Stimulated activated CD8-positive, alpha-beta memory T cell treated with anti-CD3 and anti-CD28 coated beads, Interleukin-12 subunit alpha, Interleukin-12 subunit beta, amount 100 ng/mL, for 24 hours (primary cell): ENCODE data around the gene PCDHAC1.
"Not testable (repeated sequence)": the region's sequence is repeated elsewhere in the genome, so short reads cannot be mapped to it uniquely, and the experiment has no call there.

Experiments
- DNase-seq: peaks from one replicate; pipeline ENCODE4 v3.0.0-alpha.2; 2020; ENCODE audit errors: extremely low read depth

Gene PCDHAC1, protein sequence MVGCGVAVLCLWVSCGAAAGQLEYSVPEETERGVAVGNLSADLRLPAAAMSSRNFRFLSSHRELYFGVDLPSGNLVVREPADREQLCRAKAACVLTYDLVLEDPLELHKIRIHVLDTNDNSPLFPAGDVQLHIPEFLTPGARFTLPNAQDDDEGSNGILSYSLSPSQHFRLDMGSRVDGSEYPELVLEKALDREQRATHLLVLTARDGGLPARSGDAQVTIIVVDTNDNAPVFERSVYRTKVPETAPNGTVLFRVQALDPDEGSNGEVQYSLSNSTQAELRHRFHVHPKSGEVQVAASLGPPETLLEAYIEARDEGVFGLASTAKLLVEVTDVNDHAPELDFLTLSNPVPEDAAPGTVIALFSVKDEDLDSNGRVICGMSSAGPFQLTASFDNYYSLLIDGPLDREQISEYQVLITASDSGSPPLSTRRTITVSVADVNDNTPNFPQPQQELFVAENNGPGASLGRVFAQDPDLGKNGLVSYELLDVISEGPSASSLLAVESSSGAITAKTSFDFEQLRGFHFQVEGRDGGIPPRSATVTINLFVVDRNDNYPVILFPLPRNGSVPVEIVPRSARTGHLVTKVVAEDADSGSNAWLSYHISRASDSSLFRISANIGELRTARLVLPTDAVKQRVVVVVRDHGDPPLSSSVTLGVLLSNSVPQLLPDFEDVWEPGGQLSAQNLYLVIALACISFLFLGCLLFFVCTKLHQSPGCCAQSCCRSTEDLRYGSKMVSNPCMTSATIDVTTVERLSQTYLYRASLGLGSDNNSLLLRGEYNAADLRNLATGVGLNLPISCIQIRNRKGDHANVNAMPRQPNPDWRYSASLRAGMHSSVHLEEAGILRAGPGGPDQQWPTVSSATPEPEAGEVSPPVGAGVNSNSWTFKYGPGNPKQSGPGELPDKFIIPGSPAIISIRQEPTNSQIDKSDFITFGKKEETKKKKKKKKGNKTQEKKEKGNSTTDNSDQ

DNA sequence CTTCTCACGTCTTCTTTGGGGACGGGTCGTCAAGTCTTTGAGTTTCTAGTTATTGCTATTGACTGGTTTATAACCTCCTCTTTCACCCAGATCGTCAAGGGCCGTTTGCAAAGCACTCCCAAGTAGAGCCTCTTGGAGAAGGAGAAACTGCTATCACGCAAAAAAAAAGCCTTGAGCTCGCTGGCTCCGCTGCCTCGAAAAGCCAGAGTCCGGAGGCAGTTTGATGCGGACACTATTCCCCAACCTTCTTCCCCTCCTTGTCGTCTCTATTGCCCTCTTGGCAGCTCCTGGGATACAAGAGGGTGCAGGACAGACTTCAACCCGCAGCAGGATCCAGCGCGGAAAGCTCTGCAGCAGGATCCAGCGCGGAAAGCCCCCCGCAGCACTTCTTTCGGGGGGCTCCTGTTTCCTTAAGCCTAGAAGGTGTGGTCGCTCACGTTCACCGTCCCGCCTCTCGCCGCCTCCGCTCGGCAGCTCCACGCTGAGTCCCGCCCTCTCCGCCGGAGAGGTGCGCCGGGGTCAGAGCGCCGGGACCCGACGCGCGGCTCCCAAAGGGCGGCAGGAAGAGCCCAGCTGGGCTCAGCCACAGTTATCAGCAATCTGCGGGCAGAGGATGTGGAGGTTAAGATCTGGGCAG is at the start of gene PCDHAC1:
TSS of gene PCDHAC1 (plus strand) at position 494 of the 637 bp plus-strand sequence. CDS start 594 bp downstream, outside the sequence.
- no peak for DNase-seq

DNA sequence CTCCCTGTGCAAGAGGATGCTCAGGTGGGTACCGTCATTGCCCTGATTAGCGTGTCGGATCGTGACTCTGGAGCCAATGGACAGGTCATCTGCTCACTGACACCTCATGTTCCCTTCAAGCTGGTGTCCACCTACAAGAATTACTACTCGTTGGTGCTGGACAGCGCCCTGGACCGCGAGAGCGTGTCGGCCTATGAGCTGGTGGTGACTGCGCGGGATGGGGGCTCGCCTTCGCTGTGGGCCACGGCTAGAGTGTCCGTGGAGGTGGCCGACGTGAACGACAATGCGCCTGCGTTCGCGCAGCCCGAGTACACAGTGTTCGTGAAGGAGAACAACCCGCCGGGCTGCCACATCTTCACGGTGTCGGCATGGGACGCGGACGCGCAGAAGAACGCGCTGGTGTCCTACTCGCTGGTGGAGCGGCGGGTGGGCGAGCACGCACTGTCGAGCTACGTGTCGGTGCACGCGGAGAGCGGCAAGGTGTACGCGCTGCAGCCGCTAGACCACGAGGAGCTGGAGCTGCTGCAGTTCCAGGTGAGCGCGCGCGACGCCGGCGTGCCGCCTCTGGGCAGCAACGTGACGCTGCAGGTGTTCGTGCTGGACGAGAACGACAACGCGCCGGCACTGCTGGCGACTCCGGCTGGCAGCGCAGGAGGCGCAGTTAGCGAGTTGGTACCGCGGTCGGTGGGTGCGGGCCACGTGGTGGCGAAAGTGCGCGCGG is 49.4 kb upstream of the PCDHAC1 start:
- DNase-seq = not testable (repeated sequence)

DNA sequence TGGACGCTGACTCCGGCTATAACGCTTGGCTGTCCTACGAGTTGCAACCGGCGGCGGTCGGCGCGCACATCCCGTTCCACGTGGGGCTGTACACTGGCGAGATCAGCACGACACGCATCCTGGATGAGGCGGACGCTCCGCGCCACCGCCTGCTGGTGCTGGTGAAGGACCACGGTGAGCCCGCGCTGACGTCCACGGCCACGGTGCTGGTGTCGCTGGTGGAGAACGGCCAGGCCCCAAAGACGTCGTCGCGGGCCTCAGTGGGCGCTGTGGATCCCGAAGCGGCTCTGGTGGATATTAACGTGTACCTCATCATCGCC is 48.9 kb upstream of the PCDHAC1 start:
- DNase-seq = no peak

DNA sequence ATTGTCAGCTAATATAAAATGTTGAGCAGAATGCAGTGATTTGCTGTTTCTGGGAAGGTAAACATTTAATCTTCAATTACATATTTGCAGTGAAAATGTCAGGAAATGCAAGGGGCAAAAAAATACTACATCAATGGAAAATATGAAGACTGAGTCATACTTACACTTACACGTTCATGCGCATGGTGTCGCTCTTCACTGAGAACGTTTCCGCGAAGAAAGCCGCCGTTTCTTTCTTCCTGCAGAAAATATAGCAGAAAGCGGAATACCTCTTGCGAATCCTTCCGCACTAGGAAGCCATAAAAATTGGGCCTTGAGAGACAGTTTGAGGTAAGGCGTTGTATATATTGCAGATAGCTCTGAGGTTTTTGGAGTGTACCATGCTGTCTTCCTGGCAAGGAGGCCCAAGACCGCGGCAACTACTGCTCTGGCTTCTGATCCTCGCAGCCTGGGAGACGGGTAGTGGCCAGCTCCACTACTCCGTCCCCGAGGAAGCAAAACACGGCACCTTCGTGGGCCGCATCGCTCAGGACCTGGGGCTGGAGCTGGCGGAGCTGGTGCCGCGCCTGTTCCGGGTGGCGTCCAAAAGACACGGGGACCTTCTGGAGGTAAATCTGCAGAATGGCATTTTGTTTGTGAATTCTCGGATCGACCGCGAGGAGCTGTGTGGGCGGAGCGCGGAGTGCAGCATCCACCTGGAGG is 44.1 kb upstream of the PCDHAC1 start, which contains the start of gene PCDHA13:
TSS of gene PCDHA13 (plus strand) at position 236 of the 702 bp plus-strand sequence. CDS start at position 381, 145 bp downstream.
- DNase-seq = no peak

DNA sequence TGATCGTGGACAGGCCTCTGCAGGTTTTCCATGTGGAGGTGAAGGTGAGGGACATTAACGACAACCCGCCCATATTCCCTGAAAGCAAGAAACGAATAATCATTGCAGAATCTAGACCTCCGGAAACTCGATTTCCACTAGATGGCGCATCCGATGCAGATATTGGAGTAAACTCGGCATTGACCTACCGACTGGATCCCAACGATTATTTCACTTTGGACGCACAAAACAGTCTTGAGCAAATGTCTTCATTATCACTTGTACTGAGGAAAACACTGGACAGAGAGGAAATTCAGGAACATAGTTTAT is 43.6 kb upstream of the PCDHAC1 start:
- no peak for DNase-seq

DNA sequence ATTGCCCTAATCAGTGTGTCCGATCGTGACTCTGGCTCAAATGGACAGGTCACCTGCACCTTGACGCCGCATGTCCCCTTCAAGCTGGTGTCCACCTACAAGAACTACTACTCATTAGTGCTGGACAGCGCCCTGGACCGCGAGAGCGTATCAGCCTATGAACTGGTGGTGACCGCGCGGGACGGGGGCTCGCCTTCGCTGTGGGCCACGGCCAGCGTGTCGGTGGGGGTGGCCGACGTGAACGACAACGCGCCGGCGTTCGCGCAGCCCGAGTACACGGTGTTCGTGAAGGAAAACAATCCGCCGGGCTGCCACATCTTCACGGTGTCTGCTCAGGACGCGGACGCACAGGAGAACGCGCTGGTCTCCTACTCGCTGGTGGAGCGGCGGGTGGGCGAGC is 42.7 kb upstream of the PCDHAC1 start:
- DNase-seq = no peak

DNA sequence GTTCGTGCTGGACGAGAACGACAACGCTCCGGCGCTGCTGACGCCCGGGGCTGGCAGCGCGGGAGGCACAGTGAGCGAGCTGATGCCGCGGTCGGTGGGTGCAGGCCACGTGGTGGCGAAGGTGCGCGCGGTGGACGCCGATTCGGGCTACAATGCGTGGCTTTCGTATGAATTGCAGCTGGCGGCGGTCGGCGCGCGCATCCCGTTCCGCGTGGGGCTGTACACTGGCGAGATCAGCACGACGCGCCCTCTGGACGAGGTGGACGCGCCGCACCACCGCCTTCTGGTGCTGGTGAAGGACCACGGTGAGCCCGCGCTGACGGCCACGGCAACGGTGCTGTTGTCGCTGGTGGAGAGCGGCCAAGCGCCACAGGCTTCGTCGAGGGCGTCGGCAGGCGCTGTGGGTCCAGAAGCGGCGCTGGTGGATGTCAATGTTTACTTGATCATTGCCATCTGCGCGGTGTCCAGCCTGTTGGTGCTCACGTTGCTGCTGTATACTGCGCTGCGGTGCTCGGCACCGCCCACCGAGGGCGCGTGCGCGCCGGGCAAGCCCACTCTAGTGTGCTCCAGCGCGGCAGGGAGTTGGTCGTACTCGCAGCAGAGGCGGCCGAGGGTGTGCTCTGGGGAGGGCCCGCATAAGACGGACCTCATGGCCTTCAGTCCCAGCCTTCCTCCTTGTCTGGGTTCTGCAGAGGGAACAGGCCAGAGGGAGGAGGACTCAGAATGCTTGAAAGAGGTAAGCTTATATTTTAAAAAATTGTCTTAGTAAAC is 42.0 kb upstream of the PCDHAC1 start:
- DNase-seq = no peak

DNA sequence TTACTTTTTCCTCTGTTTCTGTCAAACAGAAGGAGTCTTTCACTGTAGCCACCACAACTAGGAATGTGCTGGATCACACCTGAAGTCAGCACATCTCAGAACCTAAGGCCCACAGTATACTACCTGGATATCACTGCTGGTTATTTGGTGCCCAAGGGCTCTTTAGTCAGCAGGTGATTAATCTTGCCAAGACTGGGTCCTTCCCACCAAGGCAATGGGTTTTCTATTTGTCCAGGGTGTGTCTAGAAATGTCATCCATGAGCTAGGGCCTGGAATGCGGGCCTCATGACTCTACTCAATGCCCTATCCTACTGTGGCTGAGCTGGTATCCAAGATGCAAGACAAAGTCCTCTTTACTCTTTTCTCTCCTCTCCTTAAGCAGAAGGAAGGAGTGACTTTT is 9.8 kb upstream of the PCDHAC1 start:
- no peak for DNase-seq

DNA sequence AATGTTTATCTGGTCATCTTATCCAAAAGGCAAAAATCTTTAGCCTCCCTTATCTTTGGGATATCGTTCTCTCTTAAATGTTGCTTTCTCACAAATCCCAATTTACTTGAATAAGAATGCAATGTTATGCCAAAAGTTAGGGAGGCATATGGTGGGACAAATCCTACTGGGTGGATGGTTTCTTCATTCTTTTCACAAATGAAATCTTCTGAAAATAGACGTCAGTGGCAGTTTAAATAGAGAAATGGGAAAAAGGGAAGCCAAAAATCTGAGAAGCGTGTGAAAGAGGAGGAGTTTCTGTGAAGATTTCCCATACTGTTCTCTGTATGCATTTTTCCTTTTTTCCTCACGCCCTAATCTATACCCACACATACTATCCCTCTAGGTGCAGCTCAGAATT is 2.5 kb upstream of the PCDHAC1 start:
- DNase-seq = no peak

DNA sequence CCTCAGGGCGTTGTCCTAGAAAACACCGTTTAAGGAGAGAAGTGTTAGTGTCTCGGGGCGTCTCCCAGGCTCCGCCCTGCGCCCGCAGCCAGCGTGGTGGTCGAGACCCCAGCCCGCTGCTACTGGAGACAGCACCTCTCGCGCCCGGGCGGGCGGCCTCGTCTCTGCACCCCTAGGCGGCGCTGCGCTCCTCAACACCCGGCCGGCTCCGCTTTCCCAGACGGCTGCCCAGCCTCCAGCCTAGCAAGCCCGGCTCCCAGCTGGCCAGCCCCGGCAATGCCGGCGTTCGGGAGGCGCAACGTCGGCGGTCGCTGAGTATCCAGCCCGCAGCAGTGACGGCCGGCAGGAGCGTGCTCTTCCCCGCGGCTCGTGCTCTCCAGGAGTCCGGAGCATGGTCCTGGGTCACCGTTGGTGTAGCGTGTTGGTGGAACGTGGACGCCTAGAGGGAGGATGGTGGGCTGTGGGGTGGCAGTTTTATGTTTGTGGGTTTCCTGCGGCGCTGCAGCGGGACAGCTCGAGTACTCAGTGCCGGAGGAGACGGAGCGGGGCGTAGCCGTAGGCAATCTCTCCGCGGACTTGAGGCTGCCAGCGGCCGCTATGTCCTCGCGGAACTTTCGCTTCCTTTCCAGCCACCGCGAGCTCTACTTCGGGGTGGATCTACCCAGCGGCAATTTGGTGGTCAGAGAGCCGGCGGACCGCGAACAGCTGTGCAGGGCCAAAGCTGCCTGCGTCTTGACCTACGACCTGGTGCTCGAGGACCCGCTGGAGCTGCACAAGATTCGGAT is 536 bp downstream of the PCDHAC1 start:
- DNase-seq = no peak

DNA sequence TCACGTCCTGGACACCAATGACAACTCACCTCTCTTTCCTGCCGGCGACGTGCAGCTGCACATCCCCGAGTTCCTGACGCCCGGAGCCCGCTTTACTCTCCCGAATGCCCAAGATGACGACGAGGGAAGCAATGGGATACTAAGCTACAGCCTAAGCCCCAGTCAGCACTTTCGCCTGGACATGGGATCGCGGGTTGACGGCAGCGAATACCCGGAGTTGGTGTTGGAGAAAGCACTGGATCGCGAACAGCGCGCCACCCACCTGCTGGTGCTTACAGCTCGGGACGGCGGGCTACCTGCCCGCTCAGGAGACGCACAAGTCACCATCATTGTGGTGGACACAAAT is 1.1 kb downstream of the PCDHAC1 start:
- DNase-seq = no peak

DNA sequence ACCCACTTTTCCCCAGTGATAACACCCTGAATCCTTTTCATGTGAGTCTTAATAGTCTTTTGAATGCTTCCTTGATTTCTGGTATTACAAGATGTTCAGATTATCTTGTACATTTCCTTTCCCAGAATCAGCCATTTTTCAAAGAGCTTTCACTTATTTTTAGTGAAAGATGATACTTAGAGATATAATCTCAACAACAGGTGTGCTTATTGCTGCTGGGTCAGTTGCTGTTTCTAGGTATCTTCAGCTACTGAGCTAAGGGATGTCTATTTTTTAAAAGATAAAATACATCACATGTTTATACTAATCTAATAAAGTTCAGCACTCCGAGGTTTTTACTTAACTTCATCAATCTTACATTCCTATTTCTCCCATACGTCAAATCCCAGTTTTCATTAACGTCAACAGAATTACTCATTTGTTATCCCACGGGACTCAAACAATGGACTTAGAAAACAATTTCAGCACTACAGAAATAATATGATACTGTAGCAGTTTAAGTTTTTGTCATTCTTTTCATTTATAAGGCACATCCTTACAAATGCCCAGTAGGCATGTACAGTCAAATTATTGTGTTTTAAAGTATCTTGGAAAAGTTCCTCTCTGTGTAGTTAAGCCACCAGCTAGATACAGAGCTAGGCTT is 9.0 kb downstream of the PCDHAC1 start:
- no peak for DNase-seq

DNA sequence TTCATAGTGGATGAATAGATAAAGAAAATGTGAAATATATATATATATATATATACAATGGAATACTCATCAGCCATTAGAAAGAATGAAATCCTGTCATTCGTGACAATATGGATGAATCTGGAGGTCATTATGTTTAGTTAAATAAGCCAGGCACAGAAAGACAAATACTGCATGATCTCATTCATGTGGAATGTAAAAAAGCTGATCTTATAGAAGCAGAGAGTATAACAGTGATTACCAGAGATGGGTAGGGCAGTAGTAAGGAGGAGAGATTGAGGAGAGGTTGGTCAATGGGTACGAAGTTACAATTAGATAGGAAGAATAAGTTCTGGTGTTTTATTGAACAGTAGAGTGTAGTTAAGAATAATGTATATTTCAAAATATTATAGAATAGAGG is 20.5 kb downstream of the PCDHAC1 start:
- DNase-seq = no peak

DNA sequence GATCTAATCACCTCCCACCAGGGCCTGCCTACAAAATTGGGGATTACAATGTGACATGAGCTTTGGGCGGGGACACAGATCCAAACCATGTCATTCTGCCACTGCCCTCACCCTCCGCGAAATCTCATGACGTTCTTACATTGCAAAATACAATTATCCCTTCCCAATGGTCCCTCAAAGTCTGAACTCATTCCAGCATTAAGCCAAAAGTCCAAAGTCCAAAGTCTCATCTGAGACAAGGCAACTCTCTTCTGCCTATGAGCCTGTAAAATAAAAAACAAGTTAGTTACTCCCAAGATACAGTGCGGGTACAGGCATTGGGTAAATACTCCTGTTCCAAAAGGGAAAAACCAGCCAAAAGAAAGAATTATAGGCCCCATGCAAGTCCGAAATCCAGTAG is 25.5 kb downstream of the PCDHAC1 start:
- no peak for DNase-seq

DNA sequence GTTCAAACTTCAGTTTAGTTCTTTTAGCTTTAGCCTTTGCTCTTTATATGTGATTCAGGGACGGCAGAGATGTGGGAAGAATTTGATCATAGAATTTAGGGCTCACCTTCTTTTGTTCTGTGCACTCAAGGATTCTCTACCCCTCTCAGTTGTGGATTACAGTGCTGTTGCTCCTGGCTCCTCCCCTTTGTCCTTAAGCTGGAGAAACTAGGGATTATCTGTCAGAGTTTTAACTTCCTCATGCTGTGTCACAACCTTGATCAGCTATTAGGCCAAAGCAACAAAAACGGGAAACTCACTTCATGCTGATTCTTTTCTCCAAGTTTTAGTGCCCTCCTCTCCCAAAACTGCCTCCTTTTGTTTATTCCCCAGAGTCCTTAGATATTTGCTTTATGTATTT is 27.1 kb downstream of the PCDHAC1 start:
- DNase-seq = no peak

DNA sequence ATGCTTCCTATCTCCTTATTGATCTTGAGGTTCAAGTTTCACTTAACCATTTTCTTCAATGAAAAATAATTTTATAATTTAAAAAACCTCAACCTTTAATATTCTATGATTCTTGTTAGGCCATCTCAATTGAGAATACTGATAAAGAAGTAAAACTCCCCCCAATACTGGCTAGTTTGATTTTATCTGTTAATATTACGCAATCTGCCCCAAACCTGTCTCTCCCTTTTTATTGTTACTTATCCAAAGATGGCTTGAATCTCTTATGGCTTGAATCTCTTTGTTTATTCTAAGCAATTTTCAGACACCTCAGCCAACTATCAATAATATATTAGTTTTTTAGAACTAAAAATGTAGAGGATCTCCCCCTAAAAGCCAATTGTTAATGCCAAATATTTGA is 36.1 kb downstream of the PCDHAC1 start:
- no peak for DNase-seq

DNA sequence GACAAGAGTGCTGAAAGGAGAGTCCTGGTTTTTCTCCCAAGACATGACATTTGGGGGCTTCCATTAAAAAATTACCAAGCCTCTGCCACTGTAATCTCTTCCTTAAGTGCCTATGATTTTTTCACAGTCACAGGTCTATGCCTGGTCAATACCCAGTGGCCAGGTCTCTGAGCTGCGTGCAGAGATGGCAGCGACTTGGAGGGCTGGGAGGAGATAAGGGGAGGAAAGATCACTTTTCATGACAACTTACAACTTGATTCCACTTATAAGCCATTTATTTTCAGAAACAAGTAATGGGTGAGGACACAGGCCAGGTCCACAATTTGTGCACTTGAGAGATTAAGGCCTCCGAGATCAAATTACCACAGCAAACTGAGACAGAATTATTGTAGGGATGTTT is 38.3 kb downstream of the PCDHAC1 start:
- DNase-seq = no peak

DNA sequence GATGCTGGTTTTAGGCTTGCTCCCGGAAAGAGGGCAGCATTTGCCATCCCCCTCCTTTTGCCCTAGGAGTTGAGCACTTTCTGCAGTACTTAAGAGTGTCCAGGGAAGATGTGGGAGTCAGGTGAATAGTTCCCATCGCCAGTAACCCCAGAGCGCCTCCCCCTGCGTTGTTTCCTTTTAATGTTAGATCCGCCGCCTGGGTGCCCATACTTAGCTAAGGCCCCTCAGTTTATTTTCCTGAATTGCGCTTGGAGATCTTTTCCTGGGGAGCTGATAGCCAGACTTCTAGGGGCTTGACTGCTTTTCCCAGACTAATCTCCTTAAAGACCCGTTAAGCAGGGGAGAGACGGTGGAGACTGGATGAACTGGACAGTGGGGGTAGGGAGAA is 39.8 kb downstream of the PCDHAC1 start:
- DNase-seq = no peak
